Measurements from ENCODE around the gene FBN3.

DNA sequence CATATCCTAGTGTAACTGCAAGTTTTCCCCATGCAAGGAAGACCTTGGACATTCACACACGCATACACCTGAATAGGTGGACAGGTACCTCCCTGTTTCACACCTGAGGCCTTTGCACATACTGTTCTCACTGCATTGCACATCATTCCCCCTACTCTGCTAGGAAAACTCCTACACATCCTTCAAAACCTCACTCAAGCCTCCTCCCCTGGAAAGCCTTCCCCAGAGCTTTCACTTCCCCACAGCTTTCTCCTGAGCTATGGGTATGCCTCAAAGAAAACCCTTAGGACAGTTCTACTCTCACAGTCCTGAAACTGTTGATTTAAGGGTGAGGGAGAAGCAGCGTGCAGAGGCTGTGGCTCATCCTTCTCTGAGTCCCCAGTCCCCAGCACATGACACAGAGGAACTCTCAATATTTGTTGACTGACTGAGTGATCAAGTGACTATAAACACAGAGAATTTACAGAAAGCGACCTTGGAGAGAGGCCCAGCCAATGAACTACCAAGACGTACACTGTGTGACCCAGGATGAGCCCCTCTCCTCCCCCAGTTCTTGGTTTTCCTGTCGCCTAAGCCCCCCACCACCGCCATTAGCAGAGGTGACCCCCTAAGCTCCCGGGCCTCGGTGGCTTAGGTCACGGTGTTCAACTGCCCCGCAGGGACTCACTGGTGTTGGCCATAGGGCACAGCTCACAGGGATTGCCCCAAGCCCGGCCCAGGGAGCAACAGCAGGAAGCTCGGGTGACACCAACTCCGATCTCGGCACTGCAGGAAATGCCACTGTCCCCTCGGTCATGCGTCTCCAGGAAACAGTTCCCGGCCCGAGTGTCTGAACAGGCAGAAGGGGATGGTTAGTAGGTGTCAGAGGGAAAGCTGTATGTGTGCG, 40.6 kb downstream of the FBN3 start:
- TF ChIP-seq, protein P1, sequence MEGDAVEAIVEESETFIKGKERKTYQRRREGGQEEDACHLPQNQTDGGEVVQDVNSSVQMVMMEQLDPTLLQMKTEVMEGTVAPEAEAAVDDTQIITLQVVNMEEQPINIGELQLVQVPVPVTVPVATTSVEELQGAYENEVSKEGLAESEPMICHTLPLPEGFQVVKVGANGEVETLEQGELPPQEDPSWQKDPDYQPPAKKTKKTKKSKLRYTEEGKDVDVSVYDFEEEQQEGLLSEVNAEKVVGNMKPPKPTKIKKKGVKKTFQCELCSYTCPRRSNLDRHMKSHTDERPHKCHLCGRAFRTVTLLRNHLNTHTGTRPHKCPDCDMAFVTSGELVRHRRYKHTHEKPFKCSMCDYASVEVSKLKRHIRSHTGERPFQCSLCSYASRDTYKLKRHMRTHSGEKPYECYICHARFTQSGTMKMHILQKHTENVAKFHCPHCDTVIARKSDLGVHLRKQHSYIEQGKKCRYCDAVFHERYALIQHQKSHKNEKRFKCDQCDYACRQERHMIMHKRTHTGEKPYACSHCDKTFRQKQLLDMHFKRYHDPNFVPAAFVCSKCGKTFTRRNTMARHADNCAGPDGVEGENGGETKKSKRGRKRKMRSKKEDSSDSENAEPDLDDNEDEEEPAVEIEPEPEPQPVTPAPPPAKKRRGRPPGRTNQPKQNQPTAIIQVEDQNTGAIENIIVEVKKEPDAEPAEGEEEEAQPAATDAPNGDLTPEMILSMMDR (IDR thresholded peaks at IDR 0.05): no peak
- TF ChIP-seq POLR2A (IDR thresholded peaks at IDR 0.05): no peak

Data from testis (tissue), 2 donors.